Neural progenitor cell (in vitro differentiated cells): ENCODE measurements around the gene XAF1. TPM values are rescaled to one million over a fixed set of nuclear protein-coding genes. Genes with fewer than 3 reads are reported as not detected.
"Not testable (repeated sequence)": the region's sequence is repeated elsewhere in the genome, so short reads cannot be mapped to it uniquely, and the experiment has no call there.

Experiments used
- DNase-seq: peaks from one replicate; pipeline ENCODE4 v3.0.0-alpha.2; 2016; ENCODE audit warnings: low spot score
- H2AFZ ChIP-seq: fragments of 200-600 bp; sonication (generic); replicated peaks from 2 replicates; pipeline ENCODE4 v1.6.1; 2016; ENCODE audit warnings: antibody characterized with exemption
- H3F3A ChIP-seq: fragments of 200-600 bp; sonication (generic); 2 replicates; pipeline ENCODE4 v1.6.1; 2016; ENCODE audit warnings: antibody characterized with exemption, low read depth
- H3K27ac ChIP-seq: fragments of 200-600 bp; sonication (generic); 2 replicates; pipeline ENCODE4 v1.5.1; 2016; ENCODE audit warnings: mild to moderate bottlenecking
- H3K27me3 ChIP-seq: fragments of 200-600 bp; sonication (generic); 2 replicates; pipeline ENCODE4 v1.6.1; 2016; ENCODE audit warnings: mild to moderate bottlenecking, moderate library complexity
- H3K36me3 ChIP-seq: fragments of 200-600 bp; sonication (generic); 2 replicates; pipeline ENCODE4 v1.5.1; 2016
- H3K4me1 ChIP-seq: fragments of 200-600 bp; sonication (generic); 2 replicates; pipeline ENCODE4 v1.6.1; 2016; ENCODE audit warnings: mixed run types
- H3K4me2 ChIP-seq: fragments of 200-600 bp; sonication (generic); 2 replicates; pipeline ENCODE4 v1.6.1; 2016
- H3K4me3 ChIP-seq: fragments of 200-600 bp; sonication (generic); 2 replicates; pipeline ENCODE4 v1.5.1; 2016
- H3K79me2 ChIP-seq: fragments of 200-600 bp; sonication (generic); 2 replicates; pipeline ENCODE4 v1.6.1; 2016; ENCODE audit warnings: low read depth
- H3K9ac ChIP-seq: fragments of 200-600 bp; sonication (generic); 2 replicates; pipeline ENCODE4 v1.6.1; 2016
- H3K9me3 ChIP-seq: fragments of 200-600 bp; sonication (generic); 2 replicates; pipeline ENCODE4 v1.5.1; 2016; ENCODE audit warnings: low read depth
- H4K20me1 ChIP-seq: fragments of 200-600 bp; sonication (generic); 2 replicates; pipeline ENCODE4 v1.6.1; 2016; ENCODE audit warnings: low read depth
- H3K27ac Mint-ChIP-seq: 3 replicates; pipeline ENCODE4 v1.8.0; 2021; ENCODE audit warnings: mixed read lengths
- H3K27me3 Mint-ChIP-seq: 2 replicates; pipeline ENCODE4 v1.8.0; 2022; ENCODE audit warnings: low read depth, mild to moderate bottlenecking, inconsistent platforms, moderate library complexity, mixed read lengths; ENCODE audit not compliant: insufficient read depth
- H3K36me3 Mint-ChIP-seq: 3 replicates; pipeline ENCODE4 v1.8.0; 2021; ENCODE audit warnings: mixed read lengths
- H3K4me1 Mint-ChIP-seq: 3 replicates; pipeline ENCODE4 v1.8.0; 2021; ENCODE audit warnings: mixed read lengths
- H3K4me3 Mint-ChIP-seq: 3 replicates; pipeline ENCODE4 v1.8.0; 2021; ENCODE audit warnings: mild to moderate bottlenecking, moderate library complexity, mixed read lengths
- H3K9me3 Mint-ChIP-seq: 3 replicates; pipeline ENCODE4 v1.8.0; 2020; ENCODE audit warnings: mixed read lengths
- EZH2 ChIP-seq: fragments of 200-600 bp; sonication (generic); IDR thresholded peaks from 2 replicates; pipeline ENCODE4 v1.6.1; 2017; ENCODE audit warnings: antibody characterized with exemption, mild to moderate bottlenecking, moderate library complexity
- EZH2phosphoT487 ChIP-seq: fragments of 200-600 bp; sonication (generic); IDR thresholded peaks from 2 replicates; pipeline ENCODE4 v1.6.1; 2017; ENCODE audit warnings: antibody characterized with exemption
- total RNA-seq: library from RNA; depleted of rRNA; stranded (reverse); fragments of >200 nt; gene quantifications from 2 replicates; pipeline ENCODE4 v1.2.3, GENCODE V29; 2015; ENCODE audit warnings: low replicate concordance
- TF ChIP-seq, protein P1 (sequence below): fragments of 200-600 bp; sonication (generic); IDR thresholded peaks from 2 replicates; pipeline ENCODE4 v1.5.1; 2017; ENCODE audit warnings: antibody characterized with exemption, mild to moderate bottlenecking

Gene XAF1
- total RNA-seq, 1 donor from 2014 or later = not detected

DNA sequence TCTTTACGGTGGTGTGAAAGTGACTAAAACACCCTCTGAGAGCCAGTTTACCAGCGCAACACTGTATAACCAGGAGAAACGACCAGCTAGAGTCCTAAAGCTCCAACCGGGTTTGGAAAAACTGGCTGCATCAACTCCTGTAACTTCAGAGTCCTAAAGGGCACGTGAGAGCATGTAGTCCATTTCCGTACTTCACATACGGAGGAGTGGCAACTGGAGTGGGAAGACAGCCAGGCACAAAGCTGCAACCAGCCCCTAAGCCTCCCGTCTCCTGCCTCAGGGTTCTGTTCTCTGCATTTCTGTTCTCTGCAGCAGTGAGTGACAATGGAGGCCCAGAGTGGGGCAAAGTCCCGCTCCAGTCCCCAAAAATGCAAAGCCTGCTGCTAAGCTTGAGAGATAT, 56.4 kb downstream of the XAF1 start:
- no peaks in the 10 kb centered on the region for H3K36me3 ChIP-seq
- no peaks in the 10 kb centered on the region for H3F3A ChIP-seq
- no peak overlapping the region for H3K4me2 ChIP-seq
- Mint-ChIP-seq H3K4me1 (no peaks in the 10 kb centered on the region), H3K36me3 (no peaks in the 10 kb centered on the region), H3K27ac (no peak overlapping the region), H3K9me3 (peaks cover 4% of the 10 kb centered on the region), H3K4me3 (no peak overlapping the region), H3K27me3 (peaks cover 2% of the 10 kb centered on the region)
- no peaks in the 10 kb centered on the region for H3K9me3 ChIP-seq
- H3K79me2 ChIP-seq = no peaks in the 10 kb centered on the region
- no peak for DNase-seq
- TF ChIP-seq EZH2phosphoT487 = no peak
- TF ChIP-seq, protein P1, sequence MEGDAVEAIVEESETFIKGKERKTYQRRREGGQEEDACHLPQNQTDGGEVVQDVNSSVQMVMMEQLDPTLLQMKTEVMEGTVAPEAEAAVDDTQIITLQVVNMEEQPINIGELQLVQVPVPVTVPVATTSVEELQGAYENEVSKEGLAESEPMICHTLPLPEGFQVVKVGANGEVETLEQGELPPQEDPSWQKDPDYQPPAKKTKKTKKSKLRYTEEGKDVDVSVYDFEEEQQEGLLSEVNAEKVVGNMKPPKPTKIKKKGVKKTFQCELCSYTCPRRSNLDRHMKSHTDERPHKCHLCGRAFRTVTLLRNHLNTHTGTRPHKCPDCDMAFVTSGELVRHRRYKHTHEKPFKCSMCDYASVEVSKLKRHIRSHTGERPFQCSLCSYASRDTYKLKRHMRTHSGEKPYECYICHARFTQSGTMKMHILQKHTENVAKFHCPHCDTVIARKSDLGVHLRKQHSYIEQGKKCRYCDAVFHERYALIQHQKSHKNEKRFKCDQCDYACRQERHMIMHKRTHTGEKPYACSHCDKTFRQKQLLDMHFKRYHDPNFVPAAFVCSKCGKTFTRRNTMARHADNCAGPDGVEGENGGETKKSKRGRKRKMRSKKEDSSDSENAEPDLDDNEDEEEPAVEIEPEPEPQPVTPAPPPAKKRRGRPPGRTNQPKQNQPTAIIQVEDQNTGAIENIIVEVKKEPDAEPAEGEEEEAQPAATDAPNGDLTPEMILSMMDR = no peak
- TF ChIP-seq EZH2 = no peak
- no peak overlapping the region for H3K9ac ChIP-seq
- H3K4me3 ChIP-seq = no peak overlapping the region
- H3K27ac ChIP-seq = no peak overlapping the region
- no peak overlapping the region for H2AFZ ChIP-seq
- no peaks in the 10 kb centered on the region for H4K20me1 ChIP-seq
- H3K27me3 ChIP-seq = peaks cover 6% of the 10 kb centered on the region
- H3K4me1 ChIP-seq = no peaks in the 10 kb centered on the region

DNA sequence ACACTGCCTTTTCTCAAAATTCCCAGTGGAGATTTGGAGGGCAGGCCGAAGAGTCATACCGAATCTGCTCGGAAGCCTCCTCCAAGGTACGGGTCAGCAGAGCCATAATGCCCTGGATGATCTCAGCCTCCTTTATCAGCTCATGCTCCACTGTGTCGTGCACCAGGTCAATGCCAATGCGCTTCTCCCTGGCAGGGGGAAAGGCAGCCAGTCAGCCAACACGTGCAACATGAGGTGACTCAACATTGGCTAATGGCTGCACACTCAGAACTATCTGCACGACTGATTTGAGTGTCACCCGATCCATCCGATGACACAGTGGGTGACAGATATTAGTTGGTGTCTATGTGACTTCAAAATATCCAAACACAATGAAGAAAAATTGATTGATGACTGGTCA, 59.9 kb downstream of the XAF1 start:
- no peaks in the 10 kb centered on the region for H3F3A ChIP-seq
- Mint-ChIP-seq H3K27ac (no peak overlapping the region), H3K36me3 (no peaks in the 10 kb centered on the region), H3K4me1 (no peaks in the 10 kb centered on the region), H3K9me3 (peaks cover 3% of the 10 kb centered on the region), H3K4me3 (no peak overlapping the region), H3K27me3 (peaks cover 2% of the 10 kb centered on the region)
- no peaks in the 10 kb centered on the region for H3K4me1 ChIP-seq
- peaks cover 12% of the 10 kb centered on the region for H3K27me3 ChIP-seq
- no peaks in the 10 kb centered on the region for H4K20me1 ChIP-seq
- no peak overlapping the region for H3K9ac ChIP-seq
- TF ChIP-seq EZH2 (no peak), EZH2phosphoT487 (no peak)
- TF ChIP-seq, protein P1 = no peak
- no peak overlapping the region for H3K27ac ChIP-seq
- no peak overlapping the region for H3K4me2 ChIP-seq
- no peaks in the 10 kb centered on the region for H3K79me2 ChIP-seq
- no peaks in the 10 kb centered on the region for H3K9me3 ChIP-seq
- no peak overlapping the region for H3K4me3 ChIP-seq
- H3K36me3 ChIP-seq = no peaks in the 10 kb centered on the region
- H2AFZ ChIP-seq = no peak overlapping the region
- no peak for DNase-seq

DNA sequence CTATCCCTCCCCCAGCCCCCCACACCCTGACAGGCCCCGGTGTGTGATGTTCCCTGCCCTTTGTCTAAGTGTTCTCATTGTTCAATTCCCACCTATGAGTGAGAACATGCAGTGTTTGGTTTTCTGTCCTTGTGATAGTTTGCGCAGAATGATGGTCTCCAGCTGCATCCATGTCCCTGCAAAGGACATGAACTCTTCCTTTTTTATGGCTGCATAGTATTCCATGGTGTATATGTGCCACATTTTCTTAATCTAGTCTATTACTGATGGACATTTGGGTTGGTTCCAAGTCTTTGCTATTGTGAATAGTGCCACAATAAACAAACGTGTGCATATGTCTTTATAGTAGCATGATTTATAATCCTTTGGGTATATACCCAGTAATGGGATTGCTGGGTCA, 60.5 kb downstream of the XAF1 start:
- not testable (repeated sequence) for H3K4me3 Mint-ChIP-seq, H3K4me2 ChIP-seq

DNA sequence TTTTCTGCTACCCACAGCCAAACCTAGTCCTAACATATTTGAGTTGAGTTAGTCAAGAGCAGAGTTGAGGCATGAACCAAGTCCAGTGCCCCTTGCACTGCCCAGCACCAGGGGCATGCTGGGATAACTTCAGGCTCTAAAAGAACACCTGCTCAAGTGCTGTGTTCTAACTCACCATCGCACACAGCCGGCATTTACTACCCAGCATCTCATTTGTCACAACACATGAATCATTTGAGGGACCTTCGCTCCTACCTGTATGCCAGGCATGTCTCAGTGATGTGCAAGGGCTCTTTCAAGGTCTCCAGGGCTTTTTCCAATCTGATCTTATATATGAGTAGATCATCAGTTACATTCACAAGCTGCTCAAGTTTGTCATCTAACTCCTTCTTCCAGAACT, 63.1 kb downstream of the XAF1 start:
- H3K27me3 Mint-ChIP-seq = no peaks in the 10 kb centered on the region
- peaks cover 5% of the 10 kb centered on the region for H3K4me1 Mint-ChIP-seq
- TF ChIP-seq, protein P1 = no peak
- TF ChIP-seq EZH2 (no peak), EZH2phosphoT487 (no peak)
- Histone ChIP-seq H3F3A (no peaks in the 10 kb centered on the region), H3K27me3 (peaks cover 5% of the 10 kb centered on the region), H2AFZ (no peak overlapping the region), H3K4me1 (no peaks in the 10 kb centered on the region), H3K79me2 (no peaks in the 10 kb centered on the region), H3K4me2 (no peak overlapping the region), H3K9me3 (no peaks in the 10 kb centered on the region), H3K27ac (no peak overlapping the region), H4K20me1 (no peaks in the 10 kb centered on the region), H3K9ac (no peak overlapping the region), H3K4me3 (no peak overlapping the region), H3K36me3 (no peaks in the 10 kb centered on the region)
- no peaks in the 10 kb centered on the region for H3K36me3 Mint-ChIP-seq
- peaks cover 4% of the 10 kb centered on the region for H3K9me3 Mint-ChIP-seq
- DNase-seq = no peak
- no peak overlapping the region for H3K4me3 Mint-ChIP-seq
- H3K27ac Mint-ChIP-seq = no peak overlapping the region

More for the DNA sequence above, 60.5 kb downstream of the XAF1 start:
- H3K36me3 Mint-ChIP-seq, DNase-seq, H3F3A ChIP-seq, H3K79me2 ChIP-seq, H3K9me3 ChIP-seq, H3K27ac Mint-ChIP-seq, H3K9ac ChIP-seq, H3K27me3 Mint-ChIP-seq, H3K4me1 Mint-ChIP-seq, H3K27ac ChIP-seq, H3K36me3 ChIP-seq, H3K9me3 Mint-ChIP-seq, H4K20me1 ChIP-seq, H3K4me3 ChIP-seq, H2AFZ ChIP-seq, H3K4me1 ChIP-seq: not testable (repeated sequence)
- H3K27me3 ChIP-seq = peaks cover 12% of the 10 kb centered on the region
